Measurements from ENCODE around the gene LSM14B. TPM values are rescaled to one million over a fixed set of nuclear protein-coding genes. Genes with fewer than 3 reads are reported as not detected.

The LSM14B gene
- total RNA-seq, 1 donor from 2014 or later = 67.8 TPM

GRCh38 chr20:62120990-62121775, 1.1 kb upstream of the LSM14B start:
- peak overlapping the region; percentile 96 for H3K27ac Mint-ChIP-seq (ENCODE audit: unreplicated experiment)
- H3K27me3 Mint-ChIP-seq (ENCODE audit: unreplicated experiment) = peaks cover 23% of the 10 kb centered on the region
- H3K4me1 Mint-ChIP-seq (ENCODE audit: unreplicated experiment) = peaks cover 25% of the 10 kb centered on the region
- peak overlapping the region; percentile 84 for H3K4me3 Mint-ChIP-seq (ENCODE audit: unreplicated experiment)
- DNase-seq (ENCODE audit: extremely low spot score, unreplicated experiment) = no peak
- peaks cover 3% of the 10 kb centered on the region for H3K36me3 Mint-ChIP-seq (ENCODE audit: unreplicated experiment)
- no peak for TF ChIP-seq CTCF (IDR thresholded peaks at IDR 0.05)
- H3K9me3 Mint-ChIP-seq (ENCODE audit: unreplicated experiment) = no peaks in the 10 kb centered on the region

GRCh38 chr20:62122654-62123449, 577 bp downstream of the LSM14B start:
- H3K9me3 Mint-ChIP-seq (ENCODE audit: unreplicated experiment) = no peaks in the 10 kb centered on the region
- no peak for DNase-seq (ENCODE audit: extremely low spot score, unreplicated experiment)

GRCh38 chr20:62123450-62124118, 1.3 kb downstream of the LSM14B start:
- Mint-ChIP-seq H3K4me3 (ENCODE audit: unreplicated experiment) (peak overlapping the region; percentile 79), H3K36me3 (ENCODE audit: unreplicated experiment) (peaks cover 25% of the 10 kb centered on the region), H3K4me1 (ENCODE audit: unreplicated experiment) (peaks cover 25% of the 10 kb centered on the region), H3K27ac (ENCODE audit: unreplicated experiment) (peak overlapping the region; percentile 60), H3K9me3 (ENCODE audit: unreplicated experiment) (no peaks in the 10 kb centered on the region), H3K27me3 (ENCODE audit: unreplicated experiment) (peaks cover 7% of the 10 kb centered on the region)
- no peak for DNase-seq (ENCODE audit: extremely low spot score, unreplicated experiment)
- no peak for TF ChIP-seq CTCF (IDR thresholded peaks at IDR 0.05)

More at GRCh38 chr20:62122654-62123449, 577 bp downstream of the LSM14B start:
- peak overlapping the region; percentile 79 for H3K4me3 Mint-ChIP-seq (ENCODE audit: unreplicated experiment)
- H3K27ac Mint-ChIP-seq (ENCODE audit: unreplicated experiment) = peak overlapping the region; percentile 60
- no peak for TF ChIP-seq CTCF (IDR thresholded peaks at IDR 0.05)
- peaks cover 12% of the 10 kb centered on the region for H3K27me3 Mint-ChIP-seq (ENCODE audit: unreplicated experiment)
- peaks cover 25% of the 10 kb centered on the region for H3K4me1 Mint-ChIP-seq (ENCODE audit: unreplicated experiment)
- peaks cover 18% of the 10 kb centered on the region for H3K36me3 Mint-ChIP-seq (ENCODE audit: unreplicated experiment)

GRCh38 chr20:62126141-62126540, 3.9 kb downstream of the LSM14B start:
- H3K27ac Mint-ChIP-seq (ENCODE audit: unreplicated experiment) = no peak overlapping the region
- H3K4me3 Mint-ChIP-seq (ENCODE audit: unreplicated experiment) = no peak overlapping the region

More at GRCh38 chr20:62126141-62126540, 3.9 kb downstream of the LSM14B start:
- Mint-ChIP-seq H3K9me3 (ENCODE audit: unreplicated experiment) (no peaks in the 10 kb centered on the region), H3K4me1 (ENCODE audit: unreplicated experiment) (peaks cover 20% of the 10 kb centered on the region), H3K36me3 (ENCODE audit: unreplicated experiment) (peaks cover 41% of the 10 kb centered on the region), H3K27me3 (ENCODE audit: unreplicated experiment) (no peaks in the 10 kb centered on the region)
- no peak for DNase-seq (ENCODE audit: extremely low spot score, unreplicated experiment)
- no peak for TF ChIP-seq CTCF (IDR thresholded peaks at IDR 0.05)
